Stimulated activated CD4-positive, alpha-beta T cell treated with anti-CD3 and anti-CD28 coated beads, Interleukin-15, amount 100 ng/mL, for 1 hour (primary cell): Measurements from ENCODE around the gene SLC39A9.

ENCODE experiments used
- DNase-seq, 2 donors: peaks; one replicate each; pipeline ENCODE4 v3.0.0-alpha.2; 2020; ENCODE audit warnings: low read depth in 1 of 2, low spot score in 1 of 2

The SLC39A9 gene

GRCh38 chr14:69424149-69424923, 25.8 kb downstream of the SLC39A9 start:
- no peak for DNase-seq

GRCh38 chr14:69427596-69427995, 29.1 kb downstream of the SLC39A9 start:
- DNase-seq, result no peak

GRCh38 chr14:69428289-69428998, 30.0 kb downstream of the SLC39A9 start:
- no peak for DNase-seq

- no peak for DNase-seq
These were observed 31.2 kb downstream of the SLC39A9 start for GRCh38 chr14:69429643-69430042.

GRCh38 chr14:69430306-69430939, 31.9 kb downstream of the SLC39A9 start:
- DNase-seq, result no peak

- no peak for DNase-seq
These were observed 33.9 kb downstream of the SLC39A9 start for GRCh38 chr14:69432364-69432763.

- DNase-seq, result no peak
These were observed 41.2 kb downstream of the SLC39A9 start for GRCh38 chr14:69439521-69440270.

- no peak for DNase-seq
These were observed 43.5 kb downstream of the SLC39A9 start for GRCh38 chr14:69441948-69442347.

- no peak for DNase-seq
These were observed 44.9 kb downstream of the SLC39A9 start for GRCh38 chr14:69443296-69443805.

- DNase-seq, result no peak
These were observed 50.7 kb downstream of the SLC39A9 start for GRCh38 chr14:69449216-69449615.

- DNase-seq, result no peak
These were observed 53.4 kb downstream of the SLC39A9 start for GRCh38 chr14:69451941-69452340.

GRCh38 chr14:69458350-69458749, 59.9 kb downstream of the SLC39A9 start:
- no peak for DNase-seq

- DNase-seq, result no peak
These were observed 60.6 kb downstream of the SLC39A9 start for GRCh38 chr14:69459122-69459521.

- DNase-seq, result peak; percentile 8 to 22
These were observed 61.7 kb downstream of the SLC39A9 start for GRCh38 chr14:69460093-69460701.

GRCh38 chr14:69464379-69464778, 65.9 kb downstream of the SLC39A9 start:
- no peak for DNase-seq

- DNase-seq, result no peak
These were observed 66.3 kb downstream of the SLC39A9 start for GRCh38 chr14:69464829-69465228.

GRCh38 chr14:69468949-69469348, 70.5 kb downstream of the SLC39A9 start:
- DNase-seq, result no peak

- DNase-seq, result no peak
These were observed 72.9 kb downstream of the SLC39A9 start for GRCh38 chr14:69471436-69471835.

- DNase-seq, result no peak
These were observed 73.4 kb downstream of the SLC39A9 start for GRCh38 chr14:69471916-69472315.

GRCh38 chr14:69473260-69473659, 74.8 kb downstream of the SLC39A9 start:
- no peak for DNase-seq

- no peak for DNase-seq
These were observed 75.5 kb downstream of the SLC39A9 start for GRCh38 chr14:69473946-69474345.
